ENCODE data around the gene BET1L. TPM values are rescaled to one million over a fixed set of nuclear protein-coding genes. Genes with fewer than 3 reads are reported as not detected.

The BET1L gene
- polyA plus RNA-seq, 1 of the 3 experiments (the other 2 are of a cell fraction) = 56.9 TPM

DNA sequence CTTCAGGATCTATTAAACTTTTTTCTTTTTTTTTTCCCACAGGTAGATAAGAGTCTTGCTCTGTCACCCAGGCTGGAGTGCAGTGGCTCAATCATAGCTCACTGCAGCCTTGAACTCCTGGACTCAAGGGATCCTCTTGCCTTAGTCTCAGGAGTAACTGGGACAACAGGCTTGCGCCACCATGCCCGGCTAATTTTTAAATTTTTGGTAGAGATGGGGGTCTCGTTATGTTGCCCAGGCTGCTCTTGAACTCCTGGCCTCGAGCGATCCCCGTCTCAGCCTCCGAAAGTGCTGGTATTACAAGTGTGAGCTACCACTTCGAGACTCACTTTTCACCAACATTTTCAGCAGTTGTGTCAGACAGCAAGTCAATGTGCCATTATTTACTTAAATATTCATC lies 28.0 kb upstream of the BET1L start:
- Histone ChIP-seq H4K20me1 (ENCODE audit: insufficient read depth) (no peaks in the 10 kb centered on the region), H3K4me1 (ENCODE audit: control insufficient read depth in 1 of 2, insufficient read depth in 2 of 2, low read depth in 1 of 2, low read length in 1 of 2) (peaks cover 2 to 4% of the 10 kb centered on the region in 2 experiments; a peak in 3 of 4 replicates), H3K9ac (peak overlapping the region; percentile 87; the same call in 1 of the 2 replicates), H3K79me2 (ENCODE audit: insufficient read depth) (peaks cover 57% of the 10 kb centered on the region), H3K27me3 (ENCODE audit: insufficient read depth) (no peaks in the 10 kb centered on the region), H3K9me2 (no peaks in the 10 kb centered on the region), H2AFZ (ENCODE audit: low read depth) (no peak overlapping the region), H3F3A (replicated peaks; ENCODE audit: insufficient read depth) (no peaks in the 10 kb centered on the region), H3K36me3 (replicated peaks in 1 of 2; ENCODE audit: control insufficient read depth in 1 of 2, insufficient read depth in 2 of 2, low read length in 1 of 2) (peaks cover 10 to 15% of the 10 kb centered on the region in 2 experiments), H3K27ac (ENCODE audit: low read depth in 2 of 2, low read length in 1 of 2) (peak overlapping the region in 1 of 2 experiments; percentile 72; a peak in 1 of 4 replicates), H3K4me3 (ENCODE audit: low read depth in 2 of 2, low read length in 1 of 2) (peak overlapping the region; percentile 77 to 88), H3K4me2 (peak overlapping the region; percentile 83), H3K9me3 (no peaks in the 10 kb centered on the region)
- TF ChIP-seq MAX (IDR thresholded peaks at IDR 0.05; ENCODE audit: low read depth) (no peak), EP300 (IDR thresholded peaks at IDR 0.05; ENCODE audit: borderline replicate concordance in 1 of 2, low read depth in 1 of 2, low read length in 1 of 2) (no peak), GATA2 (CRISPR knock-in tag; IDR thresholded peaks at IDR 0.05) (no peak), GABPA (IDR thresholded peaks at IDR 0.05; ENCODE audit: low read depth) (no peak), NFIC (IDR thresholded peaks at IDR 0.05; ENCODE audit: borderline replicate concordance) (no peak), FOXM1 (IDR thresholded peaks at IDR 0.05; ENCODE audit: low read depth) (no peak)
- TF ChIP-seq, protein P1, sequence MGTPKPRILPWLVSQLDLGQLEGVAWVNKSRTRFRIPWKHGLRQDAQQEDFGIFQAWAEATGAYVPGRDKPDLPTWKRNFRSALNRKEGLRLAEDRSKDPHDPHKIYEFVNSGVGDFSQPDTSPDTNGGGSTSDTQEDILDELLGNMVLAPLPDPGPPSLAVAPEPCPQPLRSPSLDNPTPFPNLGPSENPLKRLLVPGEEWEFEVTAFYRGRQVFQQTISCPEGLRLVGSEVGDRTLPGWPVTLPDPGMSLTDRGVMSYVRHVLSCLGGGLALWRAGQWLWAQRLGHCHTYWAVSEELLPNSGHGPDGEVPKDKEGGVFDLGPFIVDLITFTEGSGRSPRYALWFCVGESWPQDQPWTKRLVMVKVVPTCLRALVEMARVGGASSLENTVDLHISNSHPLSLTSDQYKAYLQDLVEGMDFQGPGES (IDR thresholded peaks at IDR 0.05; ENCODE audit: low read depth, low read length) = no peak
- 80% methylated on average over 8 of the region's 8 CpGs for WGBS (ENCODE audit: low lambda C conversion rate)
- no peak for DNase-seq
- ChIA-PET POLR2A (interaction anchor here (1.0 kb wide), 1 partner anchor 24 kb away, joined by 4 read pairs; no protein-coding TSS in a partner anchor), CTCF (interaction anchor here (0.6 to 1.3 kb wide), 2 partner anchors 15 to 113 kb away, joined by 3 to 7 read pairs; no protein-coding TSS in a partner anchor)

- H3K4me3 ChIP-seq (ENCODE audit: low read depth in 2 of 2, low read length in 1 of 2) = no peak overlapping the region
- POLR2A ChIA-PET = no interaction called here
These were observed 25.8 kb upstream of the BET1L start for GRCh38 chr11:232783-233565.

DNA sequence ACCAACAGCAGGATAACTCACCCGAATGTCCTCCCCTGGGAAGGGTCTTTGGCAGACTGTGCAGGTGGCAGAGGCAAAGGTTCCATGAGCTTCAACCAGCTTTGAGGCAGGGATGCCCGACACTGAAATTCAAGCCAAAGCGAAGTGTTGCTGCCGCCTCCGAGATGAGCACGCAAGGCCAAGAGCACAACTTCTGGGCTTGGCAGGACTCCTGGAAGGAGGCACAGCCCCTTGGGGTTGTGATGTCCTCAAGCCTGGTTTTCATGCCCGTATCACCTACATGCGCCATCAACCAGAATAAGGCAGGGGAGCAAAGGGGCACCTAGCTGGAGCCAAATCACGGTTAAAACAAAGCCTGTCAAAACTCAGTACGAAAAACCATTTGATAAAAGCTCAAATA lies 23.2 kb upstream of the BET1L start:
- DNase-seq = no peak
- H3K4me2 ChIP-seq = no peak overlapping the region
- CTCF ChIA-PET = interaction anchor here (1.4 to 6.1 kb wide), 2 partner anchors 20 to 218 kb away, joined by 4 to 20 read pairs; no protein-coding TSS in a partner anchor
- H3K79me2 ChIP-seq (ENCODE audit: insufficient read depth) = peaks cover 32% of the 10 kb centered on the region
- H3K27ac ChIP-seq (ENCODE audit: low read depth in 2 of 2, low read length in 1 of 2) = no peak overlapping the region
- no peak overlapping the region for H3K9ac ChIP-seq
- POLR2A ChIA-PET = no interaction called here
- H3K4me3 ChIP-seq (ENCODE audit: low read depth in 2 of 2, low read length in 1 of 2) = no peak overlapping the region
- no peaks in the 10 kb centered on the region for H3K9me3 ChIP-seq
- peaks cover 0 to 2% of the 10 kb centered on the region in 2 experiments; a peak in 1 of 4 replicates for H3K4me1 ChIP-seq (ENCODE audit: control insufficient read depth in 1 of 2, insufficient read depth in 2 of 2, low read depth in 1 of 2, low read length in 1 of 2)
- H3K36me3 ChIP-seq (replicated peaks in 1 of 2; ENCODE audit: control insufficient read depth in 1 of 2, insufficient read depth in 2 of 2, low read length in 1 of 2) = no peaks in the 10 kb centered on the region
- H3K9me2 ChIP-seq = no peaks in the 10 kb centered on the region
- no peaks in the 10 kb centered on the region for H4K20me1 ChIP-seq (ENCODE audit: insufficient read depth)
- H2AFZ ChIP-seq (ENCODE audit: low read depth) = no peak overlapping the region
- no peaks in the 10 kb centered on the region for H3K27me3 ChIP-seq (ENCODE audit: insufficient read depth)
- no peaks in the 10 kb centered on the region for H3F3A ChIP-seq (replicated peaks; ENCODE audit: insufficient read depth)
- 95% methylated on average over 5 of the region's 10 CpGs for WGBS (ENCODE audit: low lambda C conversion rate)
- TF ChIP-seq SIN3A (IDR thresholded peaks at IDR 0.05; ENCODE audit: borderline replicate concordance, low read depth, low read length) = no peak
- TF ChIP-seq CHD2 (IDR thresholded peaks at IDR 0.05; ENCODE audit: low read length, partially characterized antibody) = no peak
- no peak for TF ChIP-seq YY1 (IDR thresholded peaks at IDR 0.05; ENCODE audit: low read depth)
- TF ChIP-seq, protein P1 (IDR thresholded peaks at IDR 0.05; ENCODE audit: low read depth, low read length) = no peak
- TF ChIP-seq, protein P2, sequence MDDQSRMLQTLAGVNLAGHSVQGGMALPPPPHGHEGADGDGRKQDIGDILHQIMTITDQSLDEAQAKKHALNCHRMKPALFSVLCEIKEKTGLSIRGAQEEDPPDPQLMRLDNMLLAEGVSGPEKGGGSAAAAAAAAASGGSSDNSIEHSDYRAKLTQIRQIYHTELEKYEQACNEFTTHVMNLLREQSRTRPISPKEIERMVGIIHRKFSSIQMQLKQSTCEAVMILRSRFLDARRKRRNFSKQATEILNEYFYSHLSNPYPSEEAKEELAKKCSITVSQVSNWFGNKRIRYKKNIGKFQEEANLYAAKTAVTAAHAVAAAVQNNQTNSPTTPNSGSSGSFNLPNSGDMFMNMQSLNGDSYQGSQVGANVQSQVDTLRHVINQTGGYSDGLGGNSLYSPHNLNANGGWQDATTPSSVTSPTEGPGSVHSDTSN (IDR thresholded peaks at IDR 0.05) = no peak
- no peak for TF ChIP-seq MAX (IDR thresholded peaks at IDR 0.05; ENCODE audit: low read depth)
- no peak for TF ChIP-seq RFX5 (IDR thresholded peaks at IDR 0.05; ENCODE audit: low read length)
- TF ChIP-seq TEAD4 (IDR thresholded peaks at IDR 0.05; ENCODE audit: borderline replicate concordance, insufficient read depth) = no peak
- TF ChIP-seq POLR2AphosphoS5 (IDR thresholded peaks at IDR 0.05; ENCODE audit: low read depth, low read length) = no peak
- TF ChIP-seq ELF1 (IDR thresholded peaks at IDR 0.05) = no peak
- no peak for TF ChIP-seq GABPA (IDR thresholded peaks at IDR 0.05; ENCODE audit: low read depth)
- no peak for TF ChIP-seq GATA2 (CRISPR knock-in tag; IDR thresholded peaks at IDR 0.05)
- no peak for TF ChIP-seq RAD21 (IDR thresholded peaks at IDR 0.05; ENCODE audit: low read length)

More at GRCh38 chr11:232783-233565, 25.8 kb upstream of the BET1L start:
- H3K9me3 ChIP-seq = no peaks in the 10 kb centered on the region
- H3K9ac ChIP-seq = no peak overlapping the region
- H3K4me2 ChIP-seq = no peak overlapping the region
- TF ChIP-seq RCOR1 (IDR thresholded peaks at IDR 0.05; ENCODE audit: low read length) (no peak), RAD21 (IDR thresholded peaks at IDR 0.05; ENCODE audit: low read length) (no peak)
- peaks cover 0 to 2% of the 10 kb centered on the region in 2 experiments; a peak in 2 of 4 replicates for H3K4me1 ChIP-seq (ENCODE audit: control insufficient read depth in 1 of 2, insufficient read depth in 2 of 2, low read depth in 1 of 2, low read length in 1 of 2)
- peaks cover 39% of the 10 kb centered on the region for H3K79me2 ChIP-seq (ENCODE audit: insufficient read depth)
- CTCF ChIA-PET = no interaction called here
- no peaks in the 10 kb centered on the region for H4K20me1 ChIP-seq (ENCODE audit: insufficient read depth)
- DNase-seq = no peak
- no peaks in the 10 kb centered on the region for H3K9me2 ChIP-seq
- no peaks in the 10 kb centered on the region for H3K36me3 ChIP-seq (replicated peaks in 1 of 2; ENCODE audit: control insufficient read depth in 1 of 2, insufficient read depth in 2 of 2, low read length in 1 of 2)
- no peaks in the 10 kb centered on the region for H3K27me3 ChIP-seq (ENCODE audit: insufficient read depth)
- WGBS (ENCODE audit: low lambda C conversion rate) = 90% methylated on average over 17 of the region's 20 CpGs
- no peak overlapping the region for H3K27ac ChIP-seq (ENCODE audit: low read depth in 2 of 2, low read length in 1 of 2)
- no peaks in the 10 kb centered on the region for H3F3A ChIP-seq (replicated peaks; ENCODE audit: insufficient read depth)
- no peak overlapping the region for H2AFZ ChIP-seq (ENCODE audit: low read depth)
